WERI-Rb-1 (cell line): ENCODE results near the gene NPLOC4.
A peak's percentile ranks its signal among the peaks of the same experiment; 100 is the strongest.

Experiments
- DNase-seq: peaks from one replicate; pipeline ENCODE4 v3.0.0-alpha.2; 2020
- H3K27ac ChIP-seq: fragments of 250-450 bp; sonication (Bioruptor Pico); 2 replicates; pipeline ENCODE4 v1.5.1; 2020; ENCODE audit warnings: mild to moderate bottlenecking, moderate library complexity
- H3K27me3 ChIP-seq: fragments of 250-450 bp; sonication (Bioruptor Pico); 2 replicates; pipeline ENCODE4 v1.5.1; 2021; ENCODE audit warnings: mild to moderate bottlenecking, low read depth, moderate library complexity; ENCODE audit not compliant: insufficient read depth, severe bottlenecking
- H3K36me3 ChIP-seq: fragments of 250-450 bp; sonication (Bioruptor Pico); 2 replicates; pipeline ENCODE4 v1.5.1; 2020; ENCODE audit warnings: mild to moderate bottlenecking, moderate library complexity
- H3K4me3 ChIP-seq: 2 replicates; pipeline ENCODE4 v1.5.1; 2011; ENCODE audit warnings: low read depth, mild to moderate bottlenecking, control low read depth, low read length
- H3K9me3 ChIP-seq: fragments of 250-450 bp; sonication (Bioruptor Pico); 2 replicates; pipeline ENCODE4 v1.5.1; 2021; ENCODE audit warnings: mild to moderate bottlenecking, moderate library complexity; ENCODE audit not compliant: severe bottlenecking
- TF ChIP-seq, protein P1 (sequence below): IDR thresholded peaks from 2 replicates; pipeline ENCODE4 v1.5.1; 2011; ENCODE audit warnings: low read depth, mild to moderate bottlenecking, control low read depth, inconsistent platforms, low read length

Gene NPLOC4

GRCh38 chr17:81511804-81512561 is 124.9 kb downstream of the NPLOC4 start:
- Histone ChIP-seq H3K27me3 (no peaks in the 10 kb centered on the region), H3K4me3 (peak overlapping the region; percentile 60), H3K27ac (peak overlapping the region; percentile 75), H3K9me3 (peaks cover 2% of the 10 kb centered on the region), H3K36me3 (peaks cover 45% of the 10 kb centered on the region)
- TF ChIP-seq, protein P1, sequence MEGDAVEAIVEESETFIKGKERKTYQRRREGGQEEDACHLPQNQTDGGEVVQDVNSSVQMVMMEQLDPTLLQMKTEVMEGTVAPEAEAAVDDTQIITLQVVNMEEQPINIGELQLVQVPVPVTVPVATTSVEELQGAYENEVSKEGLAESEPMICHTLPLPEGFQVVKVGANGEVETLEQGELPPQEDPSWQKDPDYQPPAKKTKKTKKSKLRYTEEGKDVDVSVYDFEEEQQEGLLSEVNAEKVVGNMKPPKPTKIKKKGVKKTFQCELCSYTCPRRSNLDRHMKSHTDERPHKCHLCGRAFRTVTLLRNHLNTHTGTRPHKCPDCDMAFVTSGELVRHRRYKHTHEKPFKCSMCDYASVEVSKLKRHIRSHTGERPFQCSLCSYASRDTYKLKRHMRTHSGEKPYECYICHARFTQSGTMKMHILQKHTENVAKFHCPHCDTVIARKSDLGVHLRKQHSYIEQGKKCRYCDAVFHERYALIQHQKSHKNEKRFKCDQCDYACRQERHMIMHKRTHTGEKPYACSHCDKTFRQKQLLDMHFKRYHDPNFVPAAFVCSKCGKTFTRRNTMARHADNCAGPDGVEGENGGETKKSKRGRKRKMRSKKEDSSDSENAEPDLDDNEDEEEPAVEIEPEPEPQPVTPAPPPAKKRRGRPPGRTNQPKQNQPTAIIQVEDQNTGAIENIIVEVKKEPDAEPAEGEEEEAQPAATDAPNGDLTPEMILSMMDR, result no peak
- no peak for DNase-seq

DNA sequence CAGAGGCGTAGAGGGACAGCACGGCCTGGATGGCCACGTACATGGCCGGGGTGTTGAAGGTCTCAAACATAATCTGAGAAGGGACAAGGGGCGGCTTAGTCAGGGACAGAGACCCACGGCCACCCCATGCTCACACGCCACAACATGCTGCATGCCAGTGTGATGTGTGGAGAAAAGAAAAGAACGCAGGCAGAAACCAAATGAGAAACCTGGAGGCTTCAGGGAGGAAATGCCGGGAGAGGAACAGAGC is 125.4 kb downstream of the NPLOC4 start:
- Histone ChIP-seq H3K9me3 (peaks cover 2% of the 10 kb centered on the region), H3K27me3 (no peaks in the 10 kb centered on the region), H3K27ac (peak overlapping the region; percentile 75; the same call in 1 of the 2 replicates), H3K36me3 (peaks cover 45% of the 10 kb centered on the region), H3K4me3 (peak overlapping the region; percentile 60)
- DNase-seq, result no peak
- TF ChIP-seq, protein P1, result no peak

- peaks cover 2% of the 10 kb centered on the region for H3K9me3 ChIP-seq
- TF ChIP-seq, protein P1, result 0 out of 2 replicates have a peak, but pooled peaks have one; percentile 2
- peak overlapping the region; percentile 60 for H3K4me3 ChIP-seq
- peaks cover 45% of the 10 kb centered on the region for H3K36me3 ChIP-seq
- H3K27me3 ChIP-seq, result no peaks in the 10 kb centered on the region
- peak; percentile 25 for DNase-seq
- H3K27ac ChIP-seq, result peak overlapping the region; percentile 75; the same call in 1 of the 2 replicates
Measured at GRCh38 chr17:81510785-81511553, 125.9 kb downstream of the NPLOC4 start.

DNA sequence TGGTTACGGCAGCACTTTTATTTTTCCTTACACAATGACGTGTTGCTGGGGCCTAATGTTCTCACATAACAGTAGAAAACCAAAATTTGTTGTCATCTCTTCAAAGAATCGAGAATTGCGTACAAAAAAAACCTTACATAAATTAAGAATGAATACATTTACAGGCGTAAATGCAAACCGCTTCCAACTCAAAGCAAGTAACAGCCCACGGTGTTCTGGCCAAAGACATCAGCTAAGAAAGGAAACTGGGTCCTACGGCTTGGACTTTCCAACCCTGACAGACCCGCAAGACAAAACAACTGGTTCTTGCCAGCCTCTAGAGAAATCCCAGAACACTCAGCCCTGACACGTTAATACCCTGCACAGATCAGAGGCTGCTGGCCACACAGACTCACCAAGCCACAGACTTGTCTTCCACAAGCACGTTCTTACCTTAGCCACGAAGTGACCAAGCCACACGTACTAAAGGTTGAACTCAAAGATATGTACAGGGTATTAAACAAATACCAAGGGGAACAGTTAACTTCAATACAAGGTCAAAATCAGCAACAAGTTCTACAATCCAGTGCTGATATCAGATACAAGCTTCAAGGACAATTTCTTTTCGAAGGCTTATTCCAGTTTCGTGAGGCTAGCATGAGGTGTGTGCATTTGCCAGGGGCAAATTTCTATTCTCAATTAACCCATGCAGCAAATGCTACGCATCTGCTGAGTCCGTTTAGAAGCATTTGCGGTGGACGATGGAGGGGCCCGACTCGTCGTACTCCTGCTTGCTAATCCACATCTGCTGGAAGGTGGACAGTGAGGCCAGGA is 126.7 kb downstream of the NPLOC4 start:
- Histone ChIP-seq H3K27me3 (no peaks in the 10 kb centered on the region), H3K27ac (0 out of 2 replicates have a peak overlapping the region, but pooled peaks have one; percentile 1), H3K36me3 (peaks cover 45% of the 10 kb centered on the region), H3K9me3 (peaks cover 2% of the 10 kb centered on the region), H3K4me3 (peak overlapping the region; percentile 60)
- TF ChIP-seq, protein P1, result no peak
- peak; percentile 25 for DNase-seq

- DNase-seq, result no peak
- peaks cover 2% of the 10 kb centered on the region for H3K9me3 ChIP-seq
- H3K36me3 ChIP-seq, result peaks cover 45% of the 10 kb centered on the region
- H3K27me3 ChIP-seq, result no peaks in the 10 kb centered on the region
- peak overlapping the region; percentile 60 for H3K4me3 ChIP-seq
- H3K27ac ChIP-seq, result 0 out of 2 replicates have a peak overlapping the region, but pooled peaks have one; percentile 1
- TF ChIP-seq, protein P1, result no peak
Measured at GRCh38 chr17:81509207-81509971, 127.5 kb downstream of the NPLOC4 start.
